Measurements from ENCODE around the gene ATG13. TPM values are rescaled to one million over a fixed set of nuclear protein-coding genes. Genes with fewer than 3 reads are reported as not detected.

The ATG13 gene
- polyA plus RNA-seq, 1 donor (not counting 4 experiments of a cell fraction or from before 2014, with no cell fraction given), result 33.3 TPM

DNA sequence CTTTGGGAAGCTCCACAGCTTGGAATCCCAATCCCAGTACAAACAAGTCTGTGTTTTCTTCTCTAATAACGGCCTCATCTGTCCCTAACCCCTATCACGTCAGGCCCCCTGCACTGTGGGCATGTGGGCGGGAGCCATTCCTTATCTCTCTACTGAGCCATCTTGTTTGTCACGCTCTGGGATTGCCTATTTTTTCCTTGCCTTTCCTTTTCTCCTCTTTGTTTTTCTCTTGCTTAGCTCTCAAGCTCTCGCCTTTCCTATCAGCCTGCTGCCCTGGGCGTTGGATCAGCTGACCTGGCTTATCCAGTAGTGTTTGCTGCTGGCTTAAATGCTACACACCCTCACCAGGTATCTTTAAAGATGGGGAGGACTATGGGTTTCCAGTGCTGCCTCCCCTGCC lies 47.3 kb downstream of the ATG13 start:
- Histone ChIP-seq H3K9me1 (ENCODE audit: control insufficient read depth, extremely low read depth, insufficient read depth, low read length) (no peaks in the 10 kb centered on the region), H3K9ac (ENCODE audit: control insufficient read depth, extremely low read depth, insufficient read depth, low read length) (no peak overlapping the region), H2AFZ (ENCODE audit: control insufficient read depth, low read length) (no peak overlapping the region), H3K36me3 (ENCODE audit: control insufficient read depth in 2 of 2, extremely low read depth in 1 of 2, insufficient read depth in 2 of 2, low read length in 2 of 2) (peaks cover 31 to 32% of the 10 kb centered on the region in 2 experiments), H3K9me3 (ENCODE audit: control insufficient read depth, low read depth, low read length) (no peaks in the 10 kb centered on the region), H4K20me1 (ENCODE audit: control insufficient read depth, extremely low read depth, insufficient read depth, low read length) (peaks cover 3% of the 10 kb centered on the region), H3K4me3 (ENCODE audit: control insufficient read depth in 2 of 3, extremely low read depth in 1 of 3, insufficient read depth in 2 of 3, low read depth in 1 of 3, low read length in 3 of 3) (no peak overlapping the region), H3K79me2 (ENCODE audit: control insufficient read depth, insufficient read depth, low read length) (no peaks in the 10 kb centered on the region), H3K27me3 (ENCODE audit: control insufficient read depth, extremely low read depth, insufficient read depth, low read length) (no peaks in the 10 kb centered on the region), H3K27ac (ENCODE audit: control insufficient read depth, insufficient read depth, low read length) (no peak overlapping the region), H3K4me1 (ENCODE audit: control insufficient read depth, extremely low read depth, insufficient read depth, low read length) (peaks cover 5% of the 10 kb centered on the region), H3K4me2 (ENCODE audit: control insufficient read depth, extremely low read depth, insufficient read depth, low read depth, low read length) (no peak overlapping the region)
- FAIRE-seq (no peak), DNase-seq (ENCODE audit: low read depth, low spot score) (no peak)
- dilution Hi-C loops (cut with MboI; ENCODE audit: extremely low pct_ligation_motif_present, low sequenced_read_pairs), result no loop called here
- no peak for TF ChIP-seq EZH2 (IDR thresholded peaks at IDR 0.05; ENCODE audit: low read length)
- TF ChIP-seq, protein P1, sequence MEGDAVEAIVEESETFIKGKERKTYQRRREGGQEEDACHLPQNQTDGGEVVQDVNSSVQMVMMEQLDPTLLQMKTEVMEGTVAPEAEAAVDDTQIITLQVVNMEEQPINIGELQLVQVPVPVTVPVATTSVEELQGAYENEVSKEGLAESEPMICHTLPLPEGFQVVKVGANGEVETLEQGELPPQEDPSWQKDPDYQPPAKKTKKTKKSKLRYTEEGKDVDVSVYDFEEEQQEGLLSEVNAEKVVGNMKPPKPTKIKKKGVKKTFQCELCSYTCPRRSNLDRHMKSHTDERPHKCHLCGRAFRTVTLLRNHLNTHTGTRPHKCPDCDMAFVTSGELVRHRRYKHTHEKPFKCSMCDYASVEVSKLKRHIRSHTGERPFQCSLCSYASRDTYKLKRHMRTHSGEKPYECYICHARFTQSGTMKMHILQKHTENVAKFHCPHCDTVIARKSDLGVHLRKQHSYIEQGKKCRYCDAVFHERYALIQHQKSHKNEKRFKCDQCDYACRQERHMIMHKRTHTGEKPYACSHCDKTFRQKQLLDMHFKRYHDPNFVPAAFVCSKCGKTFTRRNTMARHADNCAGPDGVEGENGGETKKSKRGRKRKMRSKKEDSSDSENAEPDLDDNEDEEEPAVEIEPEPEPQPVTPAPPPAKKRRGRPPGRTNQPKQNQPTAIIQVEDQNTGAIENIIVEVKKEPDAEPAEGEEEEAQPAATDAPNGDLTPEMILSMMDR (optimal IDR thresholded peaks at IDR 0.05 in 1 of 3, IDR thresholded peaks at IDR 0.05 in 1 of 3, conservative IDR thresholded peaks at IDR 0.05 in 1 of 3; ENCODE audit: extremely low read depth in 1 of 3, insufficient read depth in 2 of 3, low read length in 3 of 3), result no peak

DNA sequence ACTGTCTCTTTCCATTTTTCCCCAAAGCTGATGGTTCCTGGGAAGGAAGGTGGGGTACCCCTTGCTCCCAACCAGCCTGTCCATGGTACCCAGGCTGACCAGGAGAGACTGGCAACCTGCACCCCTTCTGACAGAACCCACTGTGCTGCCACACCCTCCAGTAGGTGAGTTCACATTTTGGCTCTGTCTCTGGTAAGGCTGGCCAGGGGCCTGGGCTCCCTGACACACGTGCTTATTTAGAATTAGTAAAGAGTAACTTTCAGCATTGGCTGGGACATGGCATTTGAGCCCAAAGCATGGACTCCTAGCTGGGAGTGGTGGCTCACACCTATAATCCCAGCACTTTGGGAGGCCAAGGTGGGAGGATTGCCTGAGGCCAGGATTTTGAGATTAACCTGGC lies 48.0 kb downstream of the ATG13 start:
- Histone ChIP-seq H3K4me3 (ENCODE audit: control insufficient read depth in 2 of 3, extremely low read depth in 1 of 3, insufficient read depth in 2 of 3, low read depth in 1 of 3, low read length in 3 of 3) (no peak overlapping the region), H4K20me1 (ENCODE audit: control insufficient read depth, extremely low read depth, insufficient read depth, low read length) (no peaks in the 10 kb centered on the region), H2AFZ (ENCODE audit: control insufficient read depth, low read length) (no peak overlapping the region), H3K9ac (ENCODE audit: control insufficient read depth, extremely low read depth, insufficient read depth, low read length) (no peak overlapping the region), H3K9me1 (ENCODE audit: control insufficient read depth, extremely low read depth, insufficient read depth, low read length) (no peaks in the 10 kb centered on the region), H3K27ac (ENCODE audit: control insufficient read depth, insufficient read depth, low read length) (no peak overlapping the region), H3K27me3 (ENCODE audit: control insufficient read depth, extremely low read depth, insufficient read depth, low read length) (no peaks in the 10 kb centered on the region), H3K4me2 (ENCODE audit: control insufficient read depth, extremely low read depth, insufficient read depth, low read depth, low read length) (no peak overlapping the region), H3K9me3 (ENCODE audit: control insufficient read depth, low read depth, low read length) (no peaks in the 10 kb centered on the region), H3K36me3 (ENCODE audit: control insufficient read depth in 2 of 2, extremely low read depth in 1 of 2, insufficient read depth in 2 of 2, low read length in 2 of 2) (peaks cover 29 to 31% of the 10 kb centered on the region in 2 experiments), H3K79me2 (ENCODE audit: control insufficient read depth, insufficient read depth, low read length) (no peaks in the 10 kb centered on the region), H3K4me1 (ENCODE audit: control insufficient read depth, extremely low read depth, insufficient read depth, low read length) (peaks cover 5% of the 10 kb centered on the region)
- dilution Hi-C loops (cut with MboI; ENCODE audit: extremely low pct_ligation_motif_present, low sequenced_read_pairs), result no loop called here
- TF ChIP-seq, protein P1 (optimal IDR thresholded peaks at IDR 0.05 in 1 of 3, IDR thresholded peaks at IDR 0.05 in 1 of 3, conservative IDR thresholded peaks at IDR 0.05 in 1 of 3; ENCODE audit: extremely low read depth in 1 of 3, insufficient read depth in 2 of 3, low read length in 3 of 3), result no peak
- TF ChIP-seq EZH2 (IDR thresholded peaks at IDR 0.05; ENCODE audit: low read length), result no peak
- DNase-seq (ENCODE audit: low read depth, low spot score) (no peak), FAIRE-seq (no peak)

Measured in keratinocyte (primary cell).